ENCODE data around the gene RFX4.
"Not testable (repeated sequence)": the region's sequence is repeated elsewhere in the genome, so short reads cannot be mapped to it uniquely, and the experiment has no call there.

RFX4 gene

GRCh38 chr12:106690569-106691305, 107.9 kb downstream of the RFX4 start:
- H3K4me3 Mint-ChIP-seq, result no peak overlapping the region

GRCh38 chr12:106692033-106692432, 109.2 kb downstream of the RFX4 start:
- not testable (repeated sequence) for H3K4me3 Mint-ChIP-seq; H3K4me1 Mint-ChIP-seq; H3K27ac Mint-ChIP-seq; H3K36me3 Mint-ChIP-seq (ENCODE audit: low read depth); H3K27me3 Mint-ChIP-seq (ENCODE audit: low read depth); H3K9me3 Mint-ChIP-seq

More at GRCh38 chr12:106690569-106691305, 107.9 kb downstream of the RFX4 start:
- Mint-ChIP-seq H3K4me1 (no peaks in the 10 kb centered on the region), H3K36me3 (ENCODE audit: low read depth) (no peaks in the 10 kb centered on the region), H3K27ac (no peak overlapping the region), H3K27me3 (ENCODE audit: low read depth) (no peaks in the 10 kb centered on the region), H3K9me3 (no peaks in the 10 kb centered on the region)
- no peak for TF ChIP-seq CTCF (IDR thresholded peaks at IDR 0.05; ENCODE audit: unreplicated experiment in 3 of 3)

GRCh38 chr12:106692896-106693820, 110.4 kb downstream of the RFX4 start:
- no peaks in the 10 kb centered on the region for H3K36me3 Mint-ChIP-seq (ENCODE audit: low read depth)
- no peak overlapping the region for H3K27ac Mint-ChIP-seq
- H3K4me3 Mint-ChIP-seq, result no peak overlapping the region
- H3K4me1 Mint-ChIP-seq, result no peaks in the 10 kb centered on the region
- no peak for TF ChIP-seq CTCF (IDR thresholded peaks at IDR 0.05; ENCODE audit: unreplicated experiment in 3 of 3)
- no peaks in the 10 kb centered on the region for H3K9me3 Mint-ChIP-seq
- no peaks in the 10 kb centered on the region for H3K27me3 Mint-ChIP-seq (ENCODE audit: low read depth)

GRCh38 chr12:106696071-106696470, 113.3 kb downstream of the RFX4 start:
- no peaks in the 10 kb centered on the region for H3K27me3 Mint-ChIP-seq (ENCODE audit: low read depth)

GRCh38 chr12:106696681-106697417, 114.0 kb downstream of the RFX4 start:
- peaks cover 16% of the 10 kb centered on the region for H3K36me3 Mint-ChIP-seq (ENCODE audit: low read depth)
- H3K27ac Mint-ChIP-seq, result no peak overlapping the region
- H3K27me3 Mint-ChIP-seq (ENCODE audit: low read depth), result no peaks in the 10 kb centered on the region
- H3K9me3 Mint-ChIP-seq, result peaks cover 21% of the 10 kb centered on the region
- no peak for TF ChIP-seq CTCF (IDR thresholded peaks at IDR 0.05; ENCODE audit: unreplicated experiment in 3 of 3)
- no peak overlapping the region for H3K4me3 Mint-ChIP-seq
- H3K4me1 Mint-ChIP-seq, result no peaks in the 10 kb centered on the region

More at GRCh38 chr12:106696071-106696470, 113.3 kb downstream of the RFX4 start:
- Mint-ChIP-seq H3K4me1 (no peaks in the 10 kb centered on the region), H3K4me3 (no peak overlapping the region), H3K36me3 (ENCODE audit: low read depth) (peaks cover 10% of the 10 kb centered on the region), H3K27ac (no peak overlapping the region), H3K9me3 (peaks cover 14% of the 10 kb centered on the region)
- no peak for TF ChIP-seq CTCF (IDR thresholded peaks at IDR 0.05; ENCODE audit: unreplicated experiment in 3 of 3)

DNA sequence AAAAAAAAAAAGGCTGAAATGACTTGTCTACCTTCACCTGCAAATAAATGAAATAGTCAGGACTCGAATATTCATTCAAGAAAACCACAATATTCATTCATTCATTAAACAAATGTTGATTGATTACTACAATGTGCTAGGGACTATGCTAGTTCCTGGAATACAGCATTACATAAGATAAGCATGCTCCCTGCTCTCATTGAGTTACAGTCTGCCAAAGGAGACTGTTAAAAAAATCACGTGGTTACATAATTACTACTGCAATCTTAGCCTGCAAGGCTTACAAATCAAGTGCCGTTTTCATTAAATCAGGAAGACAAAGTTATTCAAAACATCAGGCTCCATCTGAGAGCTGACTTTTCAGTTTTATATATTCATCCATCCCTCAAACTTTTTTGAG, 121.3 kb downstream of the RFX4 start:
- H3K9me3 Mint-ChIP-seq, result peaks cover 24% of the 10 kb centered on the region
- H3K4me3 Mint-ChIP-seq, result no peak overlapping the region
- H3K4me1 Mint-ChIP-seq, result no peaks in the 10 kb centered on the region
- no peaks in the 10 kb centered on the region for H3K27me3 Mint-ChIP-seq (ENCODE audit: low read depth)
- H3K36me3 Mint-ChIP-seq (ENCODE audit: low read depth), result peaks cover 12% of the 10 kb centered on the region
- TF ChIP-seq CTCF (IDR thresholded peaks at IDR 0.05; ENCODE audit: unreplicated experiment in 3 of 3), result no peak
- H3K27ac Mint-ChIP-seq, result no peak overlapping the region
